ENCODE results near the gene ETFA.
A peak's percentile ranks its signal among the peaks of the same experiment; 100 is the strongest.

ETFA gene

GRCh38 chr15:76209942-76210341 lies 101.3 kb downstream of the ETFA start:
- DNase-seq: no peak

- no peak for DNase-seq
These were observed 101.7 kb downstream of the ETFA start for GRCh38 chr15:76209523-76209922.

- no peak for DNase-seq
These were observed 102.4 kb downstream of the ETFA start for GRCh38 chr15:76208786-76209424.

- no peak for DNase-seq
These were observed 103.0 kb downstream of the ETFA start for GRCh38 chr15:76208084-76208785.

- DNase-seq: peak in 13 of 14 donors; percentile 12 to 89 (median 55)
These were observed 104.8 kb downstream of the ETFA start for GRCh38 chr15:76206325-76206976.

- no peak for DNase-seq
These were observed 106.3 kb downstream of the ETFA start for GRCh38 chr15:76204916-76205460.

- no peak for DNase-seq
These were observed 107.0 kb downstream of the ETFA start for GRCh38 chr15:76204109-76204845.

GRCh38 chr15:76203346-76204108 lies 107.7 kb downstream of the ETFA start:
- DNase-seq: no peak

GRCh38 chr15:76201536-76202255 lies 109.6 kb downstream of the ETFA start:
- no peak for DNase-seq

GRCh38 chr15:76200641-76201105 lies 110.6 kb downstream of the ETFA start:
- DNase-seq: no peak

GRCh38 chr15:76200083-76200465 lies 111.2 kb downstream of the ETFA start:
- DNase-seq: no peak

GRCh38 chr15:76199106-76200082 lies 111.9 kb downstream of the ETFA start:
- DNase-seq: peak in 1 of 14 donors; percentile 47

- DNase-seq: no peak
These were observed 112.7 kb downstream of the ETFA start for GRCh38 chr15:76198456-76199105.

GRCh38 chr15:76197703-76198455 lies 113.4 kb downstream of the ETFA start:
- DNase-seq: no peak

- DNase-seq: peak in 13 of 14 donors; percentile 21 to 91 (median 41)
These were observed 114.7 kb downstream of the ETFA start for GRCh38 chr15:76196269-76197231.

- DNase-seq: no peak
These were observed 115.6 kb downstream of the ETFA start for GRCh38 chr15:76195506-76196268.

All from C1 segment of cervical spinal cord (tissue), 14 donors.